GM12864 (cell line): ENCODE results near the gene PRSS21.

Experiments
- DNase-seq: peaks from one replicate; pipeline ENCODE4 v3.0.0-alpha.2; 2011; ENCODE audit warnings: low read depth
- H3K4me3 ChIP-seq: 2 replicates; pipeline ENCODE4 v1.5.1; 2011; ENCODE audit warnings: mild to moderate bottlenecking, low read depth, low read length, control low read depth
- CTCF ChIP-seq: IDR thresholded peaks from 2 replicates; pipeline ENCODE4 v1.5.1; 2011; ENCODE audit warnings: low read depth, mild to moderate bottlenecking, moderate library complexity, low read length, control low read depth, inconsistent platforms; ENCODE audit errors: missing control alignments

Gene PRSS21

GRCh38 chr16:2838928-2839327 is 21.9 kb downstream of the PRSS21 start:
- H3K4me3 ChIP-seq = no peak overlapping the region

GRCh38 chr16:2839650-2840450 is 22.8 kb downstream of the PRSS21 start:
- no peak overlapping the region for H3K4me3 ChIP-seq
- TF ChIP-seq CTCF = no peak
- DNase-seq = no peak

More at GRCh38 chr16:2838928-2839327, 21.9 kb downstream of the PRSS21 start:
- DNase-seq = no peak
- TF ChIP-seq CTCF = peak; percentile 81

- TF ChIP-seq CTCF = no peak
- no peak overlapping the region for H3K4me3 ChIP-seq
- DNase-seq = no peak
Measured at GRCh38 chr16:2840914-2841313, 23.9 kb downstream of the PRSS21 start.

GRCh38 chr16:2841606-2842339 is 24.7 kb downstream of the PRSS21 start:
- DNase-seq = no peak
- TF ChIP-seq CTCF = no peak
- H3K4me3 ChIP-seq = peak overlapping the region; percentile 46

GRCh38 chr16:2842340-2843000 is 25.4 kb downstream of the PRSS21 start:
- DNase-seq = peak; percentile 42
- H3K4me3 ChIP-seq = peak overlapping the region; percentile 46
- peak; percentile 78 for TF ChIP-seq CTCF

GRCh38 chr16:2843526-2843925 is 26.5 kb downstream of the PRSS21 start:
- DNase-seq = no peak
- no peak for TF ChIP-seq CTCF
- H3K4me3 ChIP-seq = no peak overlapping the region
